ENCODE data around the gene DDX10.
A peak's percentile ranks its signal among the peaks of the same experiment; 100 is the strongest.
"Not testable (repeated sequence)": the region's sequence is repeated elsewhere in the genome, so short reads cannot be mapped to it uniquely, and the experiment has no call there.

DDX10 gene

GRCh38 chr11:108664730-108665525 lies at the start of gene DDX10:
TSS of gene DDX10 (plus strand) at chr11:108665069. CDS start at chr11:108665154, 85 bp downstream.
- DNase-seq: peak; percentile 88

GRCh38 chr11:108616549-108616948 lies 48.3 kb upstream of the DDX10 start:
- no peak for DNase-seq

GRCh38 chr11:108617055-108617454 lies 47.8 kb upstream of the DDX10 start:
- DNase-seq: no peak

- no peak for DNase-seq
These were observed 46.3 kb upstream of the DDX10 start for GRCh38 chr11:108618529-108618928.

- no peak for DNase-seq
These were observed 43.7 kb upstream of the DDX10 start for GRCh38 chr11:108620958-108621772.

GRCh38 chr11:108622341-108622740 lies 42.5 kb upstream of the DDX10 start:
- no peak for DNase-seq

GRCh38 chr11:108624196-108624925 lies 40.5 kb upstream of the DDX10 start:
- DNase-seq: no peak

GRCh38 chr11:108628326-108628725 lies 36.5 kb upstream of the DDX10 start:
- DNase-seq: no peak

GRCh38 chr11:108628812-108629211 lies 36.1 kb upstream of the DDX10 start:
- DNase-seq: no peak

GRCh38 chr11:108629274-108629673 lies 35.6 kb upstream of the DDX10 start:
- no peak for DNase-seq

GRCh38 chr11:108632041-108632704 lies 32.7 kb upstream of the DDX10 start:
- DNase-seq: no peak

- DNase-seq: no peak
These were observed 29.8 kb upstream of the DDX10 start for GRCh38 chr11:108635106-108635505.

- DNase-seq: no peak
These were observed 28.6 kb upstream of the DDX10 start for GRCh38 chr11:108636222-108636621.

GRCh38 chr11:108639146-108639545 lies 25.7 kb upstream of the DDX10 start:
- no peak for DNase-seq

- DNase-seq: not testable (repeated sequence)
These were observed 23.1 kb upstream of the DDX10 start for GRCh38 chr11:108641752-108642151.

GRCh38 chr11:108643974-108644373 lies 20.9 kb upstream of the DDX10 start:
- no peak for DNase-seq

GRCh38 chr11:108645970-108646369 lies 18.9 kb upstream of the DDX10 start:
- DNase-seq: no peak

GRCh38 chr11:108647387-108647700 lies 17.5 kb upstream of the DDX10 start:
- DNase-seq: no peak

- no peak for DNase-seq
These were observed 17.0 kb upstream of the DDX10 start for GRCh38 chr11:108647701-108648527.

GRCh38 chr11:108648528-108648885 lies 16.4 kb upstream of the DDX10 start:
- DNase-seq: no peak

- DNase-seq: not testable (repeated sequence)
These were observed 10.8 kb upstream of the DDX10 start for GRCh38 chr11:108654100-108654499.

GRCh38 chr11:108654994-108655631 lies 9.8 kb upstream of the DDX10 start:
- no peak for DNase-seq
